Measurements from ENCODE around the gene SLC7A10. TPM values are rescaled to one million over a fixed set of nuclear protein-coding genes. Genes with fewer than 3 reads are reported as not detected.

Gene SLC7A10
- polyA plus RNA-seq (ENCODE audit: insufficient read depth in 1 of 5, insufficient read length in 5 of 5, low replicate concordance in 1 of 5) = 1 to 10 TPM in 2 of 5 donors, under 1 TPM in 3; 0.34 to 1.4 (median 0.58) TPM
- long read RNA-seq, donor 1, partial matches to known transcripts = 0 of 1 reads
- long read RNA-seq, donor 1, other reads (novel, unspliced or antisense) = 0 of 1 reads
- long read RNA-seq, donor 2 = 0 reads
- long read RNA-seq, donor 3 = 0 reads
- long read RNA-seq, donor 4 = 0 reads
- long read RNA-seq, donor 5 = 0 reads
- long read RNA-seq, donor 6 = 0 reads
- long read RNA-seq, donor 7 = 0 reads
- long read RNA-seq, donor 8 = 0 reads

GRCh38 chr19:33225458-33225926 lies at the start of gene SLC7A10:
Gene SLC7A10 (minus strand): TSS chr19:33225850. CDS start chr19:33225703, 147 bp downstream.
- DNase-seq = no peak

GRCh38 chr19:33274663-33275558 lies 49.3 kb upstream of the SLC7A10 start:
- no peak for DNase-seq

DNA sequence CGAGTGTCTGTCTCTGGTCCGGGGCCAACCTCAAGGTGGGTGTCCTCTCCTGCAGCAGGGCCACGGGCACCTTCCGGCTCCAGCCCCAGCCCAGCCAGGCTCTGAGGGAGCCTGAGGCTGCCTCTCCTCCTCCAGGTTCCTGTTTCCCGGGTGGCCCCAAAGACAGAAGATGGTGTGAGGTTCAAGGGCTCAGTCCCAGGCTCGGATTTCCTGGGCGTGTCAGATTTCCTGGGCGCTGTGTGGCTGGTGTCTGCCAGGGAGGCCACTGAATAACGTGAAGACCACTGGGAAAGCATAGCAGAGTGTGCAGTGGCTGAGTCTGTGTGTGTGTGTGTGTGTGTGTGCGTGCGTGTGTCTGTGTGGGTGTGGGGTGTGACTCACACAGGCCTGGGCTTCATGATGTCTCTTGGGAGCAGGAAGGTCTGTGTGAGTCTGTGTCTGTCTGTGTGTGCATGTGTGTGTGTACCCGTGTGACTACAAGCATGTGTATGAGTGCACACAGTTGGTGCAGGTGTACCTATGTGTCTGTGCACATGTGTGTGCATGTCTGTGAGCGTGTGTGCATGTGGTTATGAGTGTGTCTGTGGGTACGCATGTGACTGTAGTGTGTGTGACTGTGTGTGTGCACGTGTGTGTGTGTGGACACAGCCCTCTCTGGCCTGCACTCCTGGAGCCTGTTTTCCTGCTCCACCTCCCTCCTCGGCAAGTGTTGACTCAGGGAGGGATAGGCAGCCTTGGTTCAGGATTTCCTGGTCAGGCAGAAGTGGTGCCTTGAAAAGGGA lies 48.4 kb upstream of the SLC7A10 start:
- DNase-seq = peak in 1 of 2 donors; percentile 58

DNA sequence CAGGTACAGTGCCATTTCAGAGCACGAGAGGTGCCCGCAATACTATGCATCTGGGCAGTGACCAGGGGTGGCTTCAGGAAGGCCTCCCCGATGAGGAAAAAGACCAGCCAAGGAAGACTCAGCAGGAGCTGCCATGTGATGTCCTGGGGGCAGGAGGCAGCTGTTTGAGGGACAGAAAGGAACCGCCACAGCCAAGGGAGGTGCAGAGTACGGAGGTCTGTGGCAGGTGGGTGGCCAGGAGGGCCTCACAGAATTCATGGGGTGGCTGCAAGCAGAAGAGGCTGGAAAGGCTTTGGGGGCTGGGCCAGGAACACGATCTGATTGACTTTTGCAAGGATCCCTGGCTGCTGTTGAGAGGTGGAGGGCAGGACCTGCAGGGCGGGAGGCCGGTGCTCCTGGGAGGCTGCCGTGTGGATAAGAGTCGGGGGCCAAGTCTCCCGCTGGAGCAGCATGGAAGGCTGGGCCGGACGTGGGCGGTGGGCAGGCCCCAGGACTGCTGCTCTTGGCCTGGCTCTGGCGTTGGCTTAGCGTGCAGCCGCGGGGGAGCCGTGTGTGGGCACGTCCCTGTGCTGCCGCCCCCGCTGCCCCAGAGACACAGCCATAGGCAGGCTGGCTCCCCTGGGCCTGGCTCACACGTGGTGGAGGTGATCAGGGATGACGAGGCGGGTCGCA lies 47.6 kb upstream of the SLC7A10 start:
- no peak for DNase-seq

DNA sequence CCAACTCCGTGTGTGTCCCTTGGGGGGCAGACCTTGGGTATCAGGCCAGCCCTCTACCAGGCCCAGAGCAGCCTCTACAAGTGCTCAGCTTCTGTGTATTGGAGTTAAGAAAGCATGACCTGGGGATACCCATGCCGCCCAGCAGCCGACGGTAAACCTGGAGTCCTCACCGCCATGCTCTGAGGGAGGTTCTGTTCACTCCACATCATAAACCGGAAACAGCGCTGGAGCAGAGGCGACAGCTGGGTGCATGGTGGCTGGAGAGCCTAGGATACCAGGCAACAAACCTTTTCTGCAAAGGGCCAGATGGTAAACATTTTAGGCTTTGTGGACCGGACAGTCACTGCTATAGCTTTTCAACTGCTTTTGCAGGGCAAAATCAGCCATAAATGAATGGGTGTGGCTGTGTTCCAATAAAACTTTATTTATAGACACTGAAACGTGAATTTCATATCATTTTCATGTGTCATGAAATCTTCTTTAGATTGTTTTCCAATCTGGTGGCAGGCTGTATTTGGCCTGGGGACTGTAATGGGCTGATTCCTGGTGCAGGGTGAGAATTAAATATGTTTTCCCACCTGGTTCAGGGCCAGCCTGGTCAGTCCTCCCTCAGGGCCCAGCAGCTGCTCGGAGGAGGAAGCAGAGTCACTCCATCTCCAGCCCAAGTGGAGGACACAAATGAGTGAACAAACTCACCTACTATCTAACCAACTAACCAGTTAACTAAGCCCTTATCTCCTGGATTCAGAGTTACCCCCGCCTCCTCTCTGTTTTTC lies 45.8 kb upstream of the SLC7A10 start:
- DNase-seq = no peak

DNA sequence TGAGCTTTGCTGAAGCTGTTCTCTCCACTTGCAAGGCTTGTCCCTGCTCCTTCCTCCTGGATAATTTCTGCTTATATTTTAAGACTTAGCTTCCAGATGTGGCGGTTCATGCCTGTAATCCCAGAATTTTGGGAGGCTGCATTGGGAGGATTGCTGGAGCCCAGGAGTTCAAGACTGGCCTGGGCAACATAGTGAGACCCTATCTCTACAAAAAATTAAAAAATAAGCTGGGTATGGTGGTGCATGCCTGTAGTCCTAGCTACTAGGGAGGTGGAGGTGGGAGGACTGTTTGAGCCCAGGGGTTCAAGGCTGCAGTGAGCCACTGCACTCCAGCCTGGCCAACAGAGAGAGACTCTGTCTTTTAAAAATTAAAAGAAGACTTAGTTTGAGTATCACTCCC lies 45.1 kb upstream of the SLC7A10 start:
- DNase-seq = no peak

DNA sequence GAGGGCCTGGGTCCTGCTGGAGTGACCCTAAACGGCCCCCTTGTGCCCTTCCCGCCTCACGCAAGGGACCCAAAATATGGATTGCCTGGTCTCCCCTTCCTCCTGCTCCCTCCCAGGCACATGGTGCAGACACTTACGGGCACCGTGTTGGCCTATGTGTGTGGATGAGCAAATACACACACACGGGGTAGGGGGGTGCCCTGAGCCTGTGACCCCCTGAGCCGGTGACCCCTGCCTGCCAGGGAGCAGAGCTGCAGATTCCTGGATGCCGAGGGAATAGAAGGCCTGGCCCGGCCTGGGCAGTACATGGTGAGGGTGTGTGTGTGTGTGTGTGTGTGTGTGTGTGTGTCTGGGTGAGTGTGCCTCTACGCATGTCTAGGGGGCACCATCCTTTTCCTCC lies 43.4 kb upstream of the SLC7A10 start:
- no peak for DNase-seq

- DNase-seq = no peak
Observed at GRCh38 chr19:33268162-33268991, 42.7 kb upstream of the SLC7A10 start.

- DNase-seq = no peak
Observed at GRCh38 chr19:33267706-33268105, 42.1 kb upstream of the SLC7A10 start.

GRCh38 chr19:33266974-33267484 lies 41.4 kb upstream of the SLC7A10 start:
- DNase-seq = no peak

GRCh38 chr19:33264881-33265445 lies 39.3 kb upstream of the SLC7A10 start:
- no peak for DNase-seq

DNA sequence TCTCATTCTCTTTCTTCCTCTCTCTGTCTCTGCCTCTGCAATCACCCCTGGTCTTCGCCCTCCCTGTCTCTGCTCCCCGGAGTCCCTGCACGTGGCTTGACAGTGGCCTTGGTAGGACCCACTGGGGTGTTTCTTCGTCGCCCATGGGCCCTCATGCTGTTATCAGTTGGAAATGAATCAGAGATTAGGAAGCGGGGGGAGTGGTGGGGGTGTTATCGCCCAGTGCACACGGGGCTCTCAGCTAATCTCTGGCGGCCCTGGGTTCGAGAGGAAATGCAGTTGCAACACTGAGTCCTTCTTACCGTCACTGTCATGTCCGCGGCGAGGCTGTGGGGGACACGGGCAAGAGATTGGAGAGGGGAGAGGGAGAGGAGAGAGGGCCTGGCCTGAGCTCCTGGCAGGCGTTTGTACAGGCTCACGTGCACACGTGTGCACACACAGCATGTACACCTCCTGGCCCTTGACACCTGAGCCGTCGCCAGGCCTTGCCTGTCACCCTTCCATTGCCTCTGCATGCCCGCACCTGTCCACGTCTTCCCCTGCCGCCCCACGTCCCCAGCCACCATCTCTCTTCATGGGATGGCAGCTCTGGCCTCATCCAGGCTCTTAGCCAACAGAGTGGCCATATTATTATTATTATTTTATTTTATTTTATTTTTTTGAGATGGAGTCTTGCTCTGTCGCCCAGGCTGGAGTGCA lies 37.8 kb upstream of the SLC7A10 start:
- DNase-seq = no peak

DNA sequence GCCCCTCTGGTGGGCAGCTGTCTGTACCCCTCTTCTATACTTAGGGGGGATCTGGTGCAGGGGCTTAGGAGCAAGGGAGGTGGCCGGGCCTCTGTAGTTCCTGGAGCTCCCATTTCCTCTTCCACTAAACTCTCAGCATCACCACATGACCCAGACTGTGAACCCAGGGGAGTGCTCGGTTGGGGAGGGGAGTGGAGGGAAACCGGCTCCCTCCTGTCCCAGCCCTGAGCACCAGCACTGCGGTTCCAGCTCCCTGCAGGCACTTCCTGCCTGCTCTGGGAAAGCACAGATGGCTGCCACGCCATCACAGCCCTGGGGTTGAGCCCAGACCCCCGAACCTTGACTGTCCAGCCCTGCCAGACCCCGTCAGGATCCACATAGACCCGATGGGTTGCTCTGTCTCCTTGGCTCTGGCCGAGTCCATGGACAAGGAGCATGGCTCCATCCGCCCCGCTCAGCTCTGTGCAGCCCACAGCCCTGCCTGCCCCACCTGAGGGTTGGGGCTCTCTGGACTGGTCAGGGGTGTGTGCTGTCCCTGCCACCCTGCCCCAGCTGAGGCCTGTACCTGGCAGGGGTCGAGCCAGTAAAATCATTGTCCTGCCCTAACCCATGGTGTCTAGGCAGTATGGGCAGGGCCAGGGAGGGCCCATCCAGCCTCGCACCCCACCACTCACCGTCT lies 36.0 kb upstream of the SLC7A10 start:
- DNase-seq = no peak

DNA sequence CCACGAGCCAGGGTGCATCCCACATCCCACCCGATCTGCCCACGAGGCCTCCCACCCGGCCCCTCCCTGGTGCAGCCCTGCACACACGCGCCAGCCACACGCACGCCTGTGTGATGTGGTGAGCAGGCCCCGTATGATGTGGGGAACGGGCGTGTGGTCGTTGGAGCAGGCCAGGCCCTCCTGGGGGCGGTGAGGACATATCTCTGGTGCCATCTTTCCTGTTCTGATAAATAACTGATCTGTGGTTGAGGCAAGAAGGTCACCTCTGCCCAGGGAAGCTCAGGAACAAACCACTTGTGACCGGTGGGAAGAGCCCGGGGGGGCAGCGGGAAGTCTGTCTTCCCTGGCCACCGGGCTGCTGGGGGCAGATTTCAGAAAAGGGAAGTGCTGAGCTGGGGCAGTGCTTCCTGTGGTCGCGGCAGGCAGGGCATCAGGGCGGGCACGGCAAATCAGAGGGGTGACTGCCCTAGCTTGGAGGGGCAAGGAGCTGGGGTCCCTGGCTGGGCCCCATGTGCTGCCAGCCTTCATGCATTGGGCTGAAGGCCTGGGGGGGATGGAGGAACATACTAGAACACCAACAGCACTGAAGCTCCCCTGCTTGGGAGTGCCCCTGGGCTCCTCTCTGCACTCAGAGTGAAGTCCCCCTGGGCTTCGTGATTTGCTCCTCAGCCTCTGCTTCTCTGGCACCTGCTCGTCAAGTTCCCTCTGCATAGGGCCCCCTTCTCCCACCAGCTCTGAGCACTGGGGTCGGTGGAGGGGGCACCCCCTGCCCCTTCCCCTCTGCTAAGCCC lies 35.2 kb upstream of the SLC7A10 start:
- no peak for DNase-seq

DNA sequence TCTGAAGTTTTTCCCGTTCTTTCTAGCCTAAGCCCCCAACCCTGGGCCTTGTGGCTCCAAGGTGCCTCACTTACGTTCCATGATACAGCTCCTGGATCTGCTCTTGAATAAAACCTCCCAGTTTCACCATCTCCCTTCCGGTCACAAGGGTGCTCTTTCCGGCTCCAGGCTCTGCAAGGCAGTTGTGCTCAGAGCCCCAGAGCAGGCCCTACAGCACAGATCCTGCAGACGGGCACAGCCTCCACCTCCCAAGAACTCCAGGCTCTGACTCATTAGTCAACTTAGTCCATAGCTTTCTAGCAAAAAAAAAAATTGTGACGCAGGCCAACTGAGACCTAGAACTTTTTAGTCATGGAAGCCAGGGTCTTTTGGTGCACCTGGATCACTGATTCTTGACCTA lies 33.9 kb upstream of the SLC7A10 start:
- DNase-seq = no peak

GRCh38 chr19:33257828-33258227 lies 32.2 kb upstream of the SLC7A10 start:
- no peak for DNase-seq

- no peak for DNase-seq
Observed at GRCh38 chr19:33256261-33256660, 30.6 kb upstream of the SLC7A10 start.
